ENCODE results near the gene TMPRSS5. TPM values are rescaled to one million over a fixed set of nuclear protein-coding genes. Genes with fewer than 3 reads are reported as not detected.

Gene TMPRSS5
- total RNA-seq, 1 donor from 2014 or later = 1.6 TPM

- Mint-ChIP-seq H3K4me1 (ENCODE audit: unreplicated experiment) (no peaks in the 10 kb centered on the region), H3K36me3 (ENCODE audit: unreplicated experiment) (no peaks in the 10 kb centered on the region), H3K4me3 (ENCODE audit: unreplicated experiment) (no peak overlapping the region), H3K27ac (ENCODE audit: unreplicated experiment) (no peak overlapping the region), H3K27me3 (ENCODE audit: unreplicated experiment) (peaks cover 15% of the 10 kb centered on the region), H3K9me3 (ENCODE audit: unreplicated experiment) (peaks cover 4% of the 10 kb centered on the region)
- no peak for DNase-seq (ENCODE audit: extremely low spot score, unreplicated experiment)
- TF ChIP-seq CTCF (IDR thresholded peaks at IDR 0.05) = no peak
Measured at GRCh38 chr11:113643701-113644100, 62.4 kb downstream of the TMPRSS5 start.

- H3K4me1 Mint-ChIP-seq (ENCODE audit: unreplicated experiment) = no peaks in the 10 kb centered on the region
- H3K9me3 Mint-ChIP-seq (ENCODE audit: unreplicated experiment) = peaks cover 4% of the 10 kb centered on the region
- DNase-seq (ENCODE audit: extremely low spot score, unreplicated experiment) = no peak
- peaks cover 15% of the 10 kb centered on the region for H3K27me3 Mint-ChIP-seq (ENCODE audit: unreplicated experiment)
- H3K36me3 Mint-ChIP-seq (ENCODE audit: unreplicated experiment) = no peaks in the 10 kb centered on the region
- no peak overlapping the region for H3K27ac Mint-ChIP-seq (ENCODE audit: unreplicated experiment)
- no peak overlapping the region for H3K4me3 Mint-ChIP-seq (ENCODE audit: unreplicated experiment)
- TF ChIP-seq CTCF (IDR thresholded peaks at IDR 0.05) = no peak
Measured at GRCh38 chr11:113643006-113643585, 63.0 kb downstream of the TMPRSS5 start.

- no peak for TF ChIP-seq CTCF (IDR thresholded peaks at IDR 0.05)
- H3K27me3 Mint-ChIP-seq (ENCODE audit: unreplicated experiment) = peaks cover 17% of the 10 kb centered on the region
Measured at GRCh38 chr11:113642090-113642489, 64.0 kb downstream of the TMPRSS5 start.

GRCh38 chr11:113638376-113638775 lies 67.7 kb downstream of the TMPRSS5 start:
- Mint-ChIP-seq H3K4me3 (ENCODE audit: unreplicated experiment) (no peak overlapping the region), H3K9me3 (ENCODE audit: unreplicated experiment) (peaks cover 4% of the 10 kb centered on the region), H3K4me1 (ENCODE audit: unreplicated experiment) (no peaks in the 10 kb centered on the region), H3K27ac (ENCODE audit: unreplicated experiment) (no peak overlapping the region), H3K36me3 (ENCODE audit: unreplicated experiment) (no peaks in the 10 kb centered on the region), H3K27me3 (ENCODE audit: unreplicated experiment) (peaks cover 16% of the 10 kb centered on the region)
- no peak for TF ChIP-seq CTCF (IDR thresholded peaks at IDR 0.05)
- DNase-seq (ENCODE audit: extremely low spot score, unreplicated experiment) = no peak

More at GRCh38 chr11:113642090-113642489, 64.0 kb downstream of the TMPRSS5 start:
- Mint-ChIP-seq H3K4me3 (ENCODE audit: unreplicated experiment) (no peak overlapping the region), H3K36me3 (ENCODE audit: unreplicated experiment) (no peaks in the 10 kb centered on the region), H3K27ac (ENCODE audit: unreplicated experiment) (no peak overlapping the region), H3K4me1 (ENCODE audit: unreplicated experiment) (no peaks in the 10 kb centered on the region), H3K9me3 (ENCODE audit: unreplicated experiment) (no peaks in the 10 kb centered on the region)
- no peak for DNase-seq (ENCODE audit: extremely low spot score, unreplicated experiment)

GRCh38 chr11:113637636-113638035 lies 68.5 kb downstream of the TMPRSS5 start:
- DNase-seq (ENCODE audit: extremely low spot score, unreplicated experiment) = no peak
- peaks cover 4% of the 10 kb centered on the region for H3K9me3 Mint-ChIP-seq (ENCODE audit: unreplicated experiment)
- H3K27ac Mint-ChIP-seq (ENCODE audit: unreplicated experiment) = no peak overlapping the region
- H3K4me3 Mint-ChIP-seq (ENCODE audit: unreplicated experiment) = no peak overlapping the region
- H3K36me3 Mint-ChIP-seq (ENCODE audit: unreplicated experiment) = no peaks in the 10 kb centered on the region
- peaks cover under 1% of the 10 kb centered on the region for H3K4me1 Mint-ChIP-seq (ENCODE audit: unreplicated experiment)
- H3K27me3 Mint-ChIP-seq (ENCODE audit: unreplicated experiment) = peaks cover 12% of the 10 kb centered on the region
- no peak for TF ChIP-seq CTCF (IDR thresholded peaks at IDR 0.05)

Other genes with a start within 250 kb of the TMPRSS5 start
- not detected in 2 replicates for gene DRD2, start 230.9 kb downstream of the TMPRSS5 start, total RNA-seq
- 14.3 and 14.7 TPM in 2 replicates for gene ZW10, start 67.4 kb upstream of the TMPRSS5 start, total RNA-seq
- gene CLDN25, start 73.5 kb upstream of the TMPRSS5 start, total RNA-seq = not detected in 2 replicates
- gene USP28, start 169.3 kb upstream of the TMPRSS5 start, total RNA-seq = 37.2 and 39.9 TPM in 2 replicates
- not detected in 2 replicates for gene HTR3B, start 198.5 kb upstream of the TMPRSS5 start, total RNA-seq